GM18508 (cell line): Measurements from ENCODE around the gene DGKB.

Source experiments
- ATAC-seq: cut with Tn5 transposase; IDR thresholded peaks from one replicate; pipeline ENCODE4 v1.9.1; 2021; ENCODE audit warnings: moderate number of reproducible peaks; ENCODE audit not compliant: insufficient read depth, unreplicated experiment

DGKB gene

GRCh38 chr7:14606101-14606500 is 296.4 kb downstream of the DGKB start:
- no peak for ATAC-seq

DNA sequence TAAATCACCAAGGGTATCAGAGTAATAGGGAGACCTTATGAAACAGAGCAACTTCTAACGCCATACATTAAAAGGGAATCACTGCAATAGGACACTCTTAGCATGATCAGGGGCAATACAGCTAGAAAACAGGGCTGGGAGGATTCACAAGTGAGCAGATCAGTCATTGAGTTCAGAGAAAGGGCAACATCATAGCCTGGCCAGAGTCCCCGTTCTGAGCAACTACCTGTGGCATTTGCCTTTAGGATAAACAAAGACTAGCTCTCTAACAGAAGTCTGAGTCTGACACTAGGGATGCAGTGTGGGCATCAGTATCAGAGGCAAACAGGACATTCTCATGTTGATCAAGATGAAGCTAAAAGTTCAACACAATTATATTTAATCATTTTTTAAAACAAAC is 297.9 kb downstream of the DGKB start:
- ATAC-seq: no peak

- no peak for ATAC-seq
Observed at GRCh38 chr7:14602851-14603250, 299.7 kb downstream of the DGKB start.

- no peak for ATAC-seq
Observed at GRCh38 chr7:14600766-14601367, 301.7 kb downstream of the DGKB start.

GRCh38 chr7:14598978-14599377 is 303.6 kb downstream of the DGKB start:
- no peak for ATAC-seq

DNA sequence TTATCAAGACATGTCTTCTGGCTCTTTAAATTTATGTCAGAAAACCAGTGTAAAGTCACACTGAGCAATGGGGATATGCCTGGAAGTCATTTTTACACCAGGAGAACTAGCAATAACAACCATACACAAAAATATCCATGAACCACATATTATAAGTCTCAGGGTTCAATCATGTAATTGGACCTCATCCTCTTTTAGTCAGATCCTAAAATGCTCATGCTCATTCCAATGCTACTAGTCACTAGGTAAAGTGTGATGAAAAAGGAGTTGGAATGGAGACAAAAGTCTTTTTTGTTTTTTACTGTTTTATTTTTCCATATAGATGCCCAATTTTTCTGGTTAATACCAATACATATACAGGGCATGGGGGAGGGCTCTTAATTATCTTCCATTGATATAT is 306.1 kb downstream of the DGKB start:
- no peak for ATAC-seq

DNA sequence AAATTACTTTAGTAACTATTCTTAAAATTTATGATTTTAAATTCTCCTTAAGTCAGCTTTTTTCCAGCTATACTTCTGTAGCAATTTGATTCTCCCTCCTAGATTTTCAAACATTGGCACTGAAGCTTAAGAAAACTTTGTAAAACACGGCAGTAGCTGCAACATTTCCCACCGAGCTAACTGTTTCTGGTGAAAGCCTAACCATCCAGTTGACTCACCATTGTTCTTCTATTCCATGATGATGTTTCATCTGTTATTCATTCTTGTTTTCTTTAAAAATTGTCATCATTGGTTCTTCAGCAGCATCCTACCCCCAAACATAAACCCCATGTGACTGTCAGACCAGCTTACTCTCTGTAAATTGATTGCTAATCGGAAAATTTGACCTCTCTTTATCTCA is 312.3 kb downstream of the DGKB start:
- no peak for ATAC-seq

GRCh38 chr7:14585232-14585631 is 317.3 kb downstream of the DGKB start:
- no peak for ATAC-seq

DNA sequence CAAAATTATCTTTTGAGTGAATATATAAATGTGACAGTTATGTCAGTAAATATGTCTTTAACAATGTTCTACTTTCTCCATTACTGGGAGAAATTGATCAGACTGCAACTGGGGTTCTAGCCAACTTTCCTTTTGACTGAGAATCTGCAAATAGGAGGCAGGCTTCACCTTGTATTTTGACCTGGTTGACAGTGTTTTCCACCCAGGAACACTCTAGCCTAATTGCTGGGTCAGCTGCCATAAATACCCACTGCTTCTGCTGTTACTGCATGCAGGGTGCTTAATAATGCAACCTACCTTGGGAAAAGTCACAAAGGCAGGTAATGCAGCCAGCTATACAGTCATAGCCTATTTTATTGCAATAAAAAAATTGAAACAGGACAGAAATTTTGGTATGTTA is 319.0 kb downstream of the DGKB start:
- no peak for ATAC-seq

GRCh38 chr7:14582010-14582409 is 320.5 kb downstream of the DGKB start:
- no peak for ATAC-seq

- ATAC-seq: no peak
Observed at GRCh38 chr7:14579971-14580370, 322.6 kb downstream of the DGKB start.

DNA sequence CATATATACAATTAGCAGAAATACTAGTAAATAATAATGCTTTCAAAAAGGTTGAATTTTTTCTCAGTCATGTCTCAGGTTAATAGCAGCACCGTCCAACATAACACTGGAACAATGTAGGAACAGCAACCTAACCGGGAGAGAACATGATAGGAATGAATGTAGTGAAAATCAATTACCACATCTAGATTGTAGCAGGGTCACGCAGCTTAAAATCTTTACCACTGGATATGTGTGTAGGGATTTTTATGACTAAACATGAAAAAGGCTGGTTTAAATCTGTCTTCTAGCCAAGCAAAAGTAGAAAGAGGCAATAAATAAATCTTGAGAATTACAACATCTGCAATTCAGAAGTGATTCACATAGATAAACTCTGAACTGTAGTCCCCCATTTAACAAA is 326.0 kb downstream of the DGKB start:
- ATAC-seq: no peak

DNA sequence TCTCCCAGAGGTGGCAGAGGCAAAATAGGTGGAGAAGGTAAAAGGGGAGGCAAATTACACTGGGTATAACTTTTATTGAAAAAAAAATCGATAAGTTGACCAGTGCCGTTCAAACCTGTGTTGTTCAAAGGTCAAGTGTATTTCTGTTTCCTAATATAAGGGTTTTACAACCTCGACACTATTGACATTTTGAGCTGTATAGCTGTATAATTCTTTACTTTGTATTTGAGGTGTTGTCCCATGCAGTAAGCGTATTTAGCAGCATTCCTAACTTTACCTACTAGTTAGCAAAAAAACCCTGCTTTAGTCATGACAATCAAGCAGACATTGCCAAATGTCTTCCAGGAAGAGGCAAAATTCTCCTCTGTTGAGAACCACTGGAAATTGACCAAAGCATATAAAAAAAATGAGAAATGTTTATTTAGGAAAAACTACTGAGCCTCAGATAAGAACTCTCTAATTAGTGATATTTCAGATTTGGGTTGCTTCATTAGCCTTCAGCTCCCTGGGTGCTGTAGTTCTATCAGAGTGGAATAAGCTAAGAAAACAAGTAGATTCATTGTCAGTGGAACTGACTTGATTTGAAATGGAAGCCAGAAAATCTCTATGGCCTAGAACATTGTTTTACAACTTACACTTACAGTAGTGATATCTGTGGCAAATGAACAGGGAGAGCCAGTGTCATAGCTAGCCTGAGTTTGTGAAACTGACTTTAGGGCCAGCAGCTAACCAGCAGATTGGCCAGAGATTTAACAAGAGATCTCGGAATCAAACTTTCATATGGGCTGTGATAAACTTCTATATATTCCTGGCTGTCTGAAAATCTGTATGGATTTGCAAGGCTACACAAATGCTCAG is 331.6 kb downstream of the DGKB start:
- ATAC-seq: no peak

DNA sequence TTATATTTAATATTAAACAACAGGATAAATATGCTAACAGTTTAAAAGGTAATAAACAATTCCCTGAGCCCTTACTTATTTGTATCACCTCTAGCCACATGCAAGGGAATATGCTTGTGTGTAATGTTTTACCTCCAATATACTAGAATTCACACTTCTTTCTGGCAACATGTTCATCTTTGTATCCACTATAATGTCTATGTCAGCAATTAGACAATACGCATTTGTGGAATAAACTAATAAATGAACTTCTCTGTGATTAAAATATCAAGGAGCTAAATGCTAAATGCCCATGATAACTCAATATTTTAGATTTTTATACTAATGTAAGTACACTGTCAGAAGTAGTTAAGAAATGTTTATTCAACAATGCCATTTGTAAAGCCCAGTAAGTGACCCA is 350.5 kb downstream of the DGKB start:
- no peak for ATAC-seq

DNA sequence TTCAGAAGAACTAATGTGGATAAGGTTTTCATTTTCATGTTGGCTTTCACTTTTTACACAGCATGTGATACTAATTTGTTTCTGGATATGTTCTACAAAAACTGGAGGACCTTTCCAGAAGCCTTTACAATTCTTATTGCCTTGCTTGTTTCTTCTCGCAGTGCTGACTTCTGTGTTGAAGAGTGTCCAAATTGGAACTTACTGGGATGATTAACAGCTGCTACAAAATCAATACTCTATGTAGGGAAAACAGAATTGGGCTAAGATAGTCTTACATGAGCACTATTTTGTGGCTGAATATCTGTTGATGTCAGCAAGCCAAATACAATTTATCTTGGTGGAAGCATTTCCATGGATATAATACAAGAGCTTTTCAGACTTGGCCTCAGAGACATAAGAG is 351.2 kb downstream of the DGKB start:
- ATAC-seq: no peak

DNA sequence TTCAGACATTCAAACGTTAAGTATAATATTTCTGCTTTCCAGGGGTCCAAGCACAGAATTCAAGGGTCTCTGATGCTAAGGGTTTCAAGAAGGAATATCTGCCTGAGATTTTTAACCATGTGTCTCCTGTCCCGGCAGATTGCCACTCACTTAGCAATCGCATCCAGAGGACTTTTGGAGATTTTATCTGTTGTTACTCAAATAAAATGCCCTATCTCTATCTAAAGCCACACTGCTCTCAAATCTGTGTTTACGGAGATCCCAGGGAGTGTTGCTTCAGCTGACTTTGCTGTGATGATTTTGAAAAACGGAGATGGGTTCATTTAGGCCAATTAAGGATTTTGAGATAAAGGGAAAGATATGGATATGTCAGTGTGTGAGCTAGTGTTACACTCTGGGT is 359.9 kb downstream of the DGKB start:
- ATAC-seq: no peak

GRCh38 chr7:14521183-14521582 is 381.4 kb downstream of the DGKB start:
- no peak for ATAC-seq

GRCh38 chr7:14510268-14510667 is 392.3 kb downstream of the DGKB start:
- ATAC-seq: no peak

- no peak for ATAC-seq
Observed at GRCh38 chr7:14507617-14508016, 394.9 kb downstream of the DGKB start.

DNA sequence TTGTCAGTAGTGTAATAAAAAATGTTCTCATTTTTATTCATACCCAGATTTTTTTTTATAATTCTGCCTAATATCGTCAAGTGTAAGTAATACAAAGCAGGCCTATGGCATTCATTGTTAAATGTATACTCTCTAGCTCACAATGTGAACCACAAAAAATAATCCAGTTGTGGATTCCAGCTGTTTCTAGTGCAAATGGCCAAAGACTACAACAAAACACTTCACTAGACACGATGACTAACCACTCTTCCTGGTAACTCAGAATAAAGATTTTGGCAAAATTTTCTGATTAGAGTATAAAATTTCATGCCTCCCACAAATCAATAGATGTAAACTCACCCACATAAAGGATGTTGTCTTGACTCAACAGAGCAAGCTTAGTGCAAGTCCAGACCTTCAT is 396.6 kb downstream of the DGKB start:
- no peak for ATAC-seq

DNA sequence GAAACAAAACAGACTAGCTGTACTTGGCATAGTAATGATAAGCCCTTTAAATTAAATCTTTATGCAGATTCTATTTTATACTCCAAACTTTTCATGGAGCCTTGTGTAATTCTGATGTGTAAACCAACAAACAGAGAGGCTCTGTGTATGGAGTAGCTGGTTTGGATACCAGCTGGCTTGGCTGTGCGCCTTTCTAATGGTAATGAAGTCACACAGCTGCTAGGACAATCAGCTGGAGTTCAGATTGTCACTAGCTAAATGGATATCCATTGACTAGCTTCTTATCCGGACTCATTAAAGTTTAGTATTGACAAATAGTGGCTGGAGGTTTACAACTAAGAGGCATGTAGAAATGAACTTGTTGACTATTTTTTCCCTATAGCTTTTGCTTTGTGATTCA is 398.4 kb downstream of the DGKB start:
- ATAC-seq: no peak

- no peak for ATAC-seq
Observed at GRCh38 chr7:14503623-14504022, 398.9 kb downstream of the DGKB start.
